ENCODE results near the gene USP11. TPM values are rescaled to one million over a fixed set of nuclear protein-coding genes. Genes with fewer than 3 reads are reported as not detected.
A peak's percentile ranks its signal among the peaks of the same experiment; 100 is the strongest.

Gene USP11
- total RNA-seq, 6 donors from 2014 or later, result 42.9 to 103 (median 60.0) TPM

- ATAC-seq (ENCODE audit: low FRiP score in 2 of 2), result no peak
Observed at GRCh38 chrX:47226531-47227333, 6.1 kb upstream of the USP11 start.

GRCh38 chrX:47227334-47227583 is 5.5 kb upstream of the USP11 start:
- no peak for TF ChIP-seq EP300 (IDR thresholded peaks at IDR 0.05)
- TF ChIP-seq CTCF (IDR thresholded peaks at IDR 0.05), result no peak
- no peak for TF ChIP-seq POLR2A (IDR thresholded peaks at IDR 0.05)
- no peak for TF ChIP-seq POLR2AphosphoS5 (IDR thresholded peaks at IDR 0.05)
- WGBS, 2 donors, result 94 to 98% methylated on average over 4 to 9 of the region's 9 CpGs
- Histone ChIP-seq H3K36me3 (peaks cover 0 to 65% (median 40%) of the 10 kb centered on the region in 4 donors), H3K4me1 (peaks cover 0 to 3% (median 0%) of the 10 kb centered on the region in 4 donors), H3K4me3 (no peak overlapping the region), H3K27me3 (no peaks in the 10 kb centered on the region), H3K9me3 (no peaks in the 10 kb centered on the region), H3K27ac (no peak overlapping the region)
- no peak for ATAC-seq (ENCODE audit: low FRiP score in 2 of 2)
- DNase-seq, result no peak

More at GRCh38 chrX:47226531-47227333, 6.1 kb upstream of the USP11 start:
- Histone ChIP-seq H3K4me3 (no peak overlapping the region), H3K36me3 (peaks cover 0 to 65% (median 40%) of the 10 kb centered on the region in 4 donors), H3K27me3 (no peaks in the 10 kb centered on the region), H3K9me3 (no peaks in the 10 kb centered on the region), H3K4me1 (no peaks in the 10 kb centered on the region), H3K27ac (no peak overlapping the region)
- no peak for TF ChIP-seq CTCF (IDR thresholded peaks at IDR 0.05)
- no peak for TF ChIP-seq EP300 (IDR thresholded peaks at IDR 0.05)
- TF ChIP-seq POLR2AphosphoS5 (IDR thresholded peaks at IDR 0.05), result no peak
- TF ChIP-seq POLR2A (IDR thresholded peaks at IDR 0.05), result no peak
- WGBS, 2 donors, result 94 to 97% methylated on average over 5 to 19 of the region's 19 CpGs
- DNase-seq, result no peak

- Histone ChIP-seq H3K9me3 (no peaks in the 10 kb centered on the region), H3K27ac (no peak overlapping the region), H3K36me3 (peaks cover 0 to 58% (median 37%) of the 10 kb centered on the region in 4 donors), H3K4me3 (no peak overlapping the region), H3K4me1 (peaks cover 0 to 8% (median 0%) of the 10 kb centered on the region in 4 donors), H3K27me3 (no peaks in the 10 kb centered on the region)
- TF ChIP-seq POLR2A (IDR thresholded peaks at IDR 0.05), result no peak
- no peak for TF ChIP-seq CTCF (IDR thresholded peaks at IDR 0.05)
- no peak for TF ChIP-seq EP300 (IDR thresholded peaks at IDR 0.05)
- TF ChIP-seq POLR2AphosphoS5 (IDR thresholded peaks at IDR 0.05), result no peak
- WGBS, 2 donors, result 83 to 95% methylated on average over 5 to 12 of the region's 12 CpGs
- ATAC-seq (ENCODE audit: low FRiP score in 2 of 2) (no peak), DNase-seq (peak in 1 of 2 donors; percentile 14)
Observed at GRCh38 chrX:47228550-47229270, 4.1 kb upstream of the USP11 start.

- Histone ChIP-seq H3K36me3 (peaks cover 0 to 50% (median 30%) of the 10 kb centered on the region in 4 donors), H3K4me1 (peaks cover 0 to 8% (median 0%) of the 10 kb centered on the region in 4 donors), H3K27ac (no peak overlapping the region), H3K4me3 (no peak overlapping the region), H3K27me3 (no peaks in the 10 kb centered on the region), H3K9me3 (no peaks in the 10 kb centered on the region)
- DNase-seq (peak in 1 of 2 donors; percentile 4), ATAC-seq (ENCODE audit: low FRiP score in 2 of 2) (no peak)
- TF ChIP-seq POLR2A (IDR thresholded peaks at IDR 0.05), result no peak
- no peak for TF ChIP-seq POLR2AphosphoS5 (IDR thresholded peaks at IDR 0.05)
- TF ChIP-seq EP300 (IDR thresholded peaks at IDR 0.05), result no peak
- no peak for TF ChIP-seq CTCF (IDR thresholded peaks at IDR 0.05)
- 94% methylated on average over 6 of the region's 6 CpGs; no CpG with 5 or more reads in 1 of the 2 donors for WGBS, 2 donors
Observed at GRCh38 chrX:47229427-47229826, 3.4 kb upstream of the USP11 start.

All from upper lobe of left lung (tissue), 6 donors.